Measurements from ENCODE around the gene TMBIM1. TPM values are rescaled to one million over a fixed set of nuclear protein-coding genes. Genes with fewer than 3 reads are reported as not detected.
"Not testable (repeated sequence)": the region's sequence is repeated elsewhere in the genome, so short reads cannot be mapped to it uniquely, and the experiment has no call there.

TMBIM1 gene
- total and polyA plus RNA-seq, 2 donors (not counting 1 experiment from before 2014, with no cell fraction given): 170 to 235 TPM

GRCh38 chr2:218315397-218315796 lies 23.1 kb upstream of the TMBIM1 start:
- H3K4me2 ChIP-seq (ENCODE audit: extremely low read depth, insufficient read depth, low read length): no peak overlapping the region
- no peak overlapping the region for H2AFZ ChIP-seq (ENCODE audit: low read length)
- no peak for DNase-seq (ENCODE audit: low read depth in 2 of 2)
- no peaks in the 10 kb centered on the region for H3K36me3 ChIP-seq (ENCODE audit: control insufficient read depth, insufficient read depth, low read length)
- H4K20me1 ChIP-seq (ENCODE audit: control insufficient read depth, extremely low read depth, insufficient read depth, low read length): no peaks in the 10 kb centered on the region
- no peak overlapping the region for H3K9ac ChIP-seq (ENCODE audit: insufficient read depth, low read length)
- no peaks in the 10 kb centered on the region for H3K79me2 ChIP-seq (ENCODE audit: control insufficient read depth, insufficient read depth, low read length)
- no peak overlapping the region for H3K27ac ChIP-seq (ENCODE audit: insufficient read depth, low read length)
- no peaks in the 10 kb centered on the region for H3K27me3 ChIP-seq (ENCODE audit: control insufficient read depth, insufficient read depth, low read length)
- H3K9me3 ChIP-seq (ENCODE audit: control insufficient read depth, insufficient read depth, low read depth, low read length): no peaks in the 10 kb centered on the region
- H3K4me3 ChIP-seq (replicated peaks in 1 of 4; ENCODE audit: control extremely low read depth in 1 of 4, insufficient read depth in 1 of 4, low read depth in 3 of 4, low read length in 4 of 4): no peak overlapping the region
- TF ChIP-seq EZH2 (IDR thresholded peaks at IDR 0.05; ENCODE audit: low read length, missing control alignments) (no peak), CTCF (conservative IDR thresholded peaks at IDR 0.05 in 1 of 2, IDR thresholded peaks at IDR 0.05 in 1 of 2; ENCODE audit: low read depth in 1 of 2, low read length in 2 of 2) (no peak)
- no peaks in the 10 kb centered on the region for H3K4me1 ChIP-seq (ENCODE audit: control insufficient read depth, extremely low read depth, insufficient read depth, low read length)

- H3K9me3 ChIP-seq (ENCODE audit: control insufficient read depth, insufficient read depth, low read depth, low read length); H2AFZ ChIP-seq (ENCODE audit: low read length); H3K4me3 ChIP-seq (replicated peaks in 1 of 4; ENCODE audit: control extremely low read depth in 1 of 4, insufficient read depth in 1 of 4, low read depth in 3 of 4, low read length in 4 of 4); H3K79me2 ChIP-seq (ENCODE audit: control insufficient read depth, insufficient read depth, low read length); H3K9ac ChIP-seq (ENCODE audit: insufficient read depth, low read length); H3K4me1 ChIP-seq (ENCODE audit: control insufficient read depth, extremely low read depth, insufficient read depth, low read length); H3K4me2 ChIP-seq (ENCODE audit: extremely low read depth, insufficient read depth, low read length); DNase-seq (ENCODE audit: low read depth in 2 of 2); H3K27me3 ChIP-seq (ENCODE audit: control insufficient read depth, insufficient read depth, low read length); H4K20me1 ChIP-seq (ENCODE audit: control insufficient read depth, extremely low read depth, insufficient read depth, low read length); H3K27ac ChIP-seq (ENCODE audit: insufficient read depth, low read length); H3K36me3 ChIP-seq (ENCODE audit: control insufficient read depth, insufficient read depth, low read length): not testable (repeated sequence)
These were observed 22.5 kb upstream of the TMBIM1 start for GRCh38 chr2:218314764-218315163.

GRCh38 chr2:218313356-218313755 lies 21.1 kb upstream of the TMBIM1 start:
- H3K9me3 ChIP-seq (ENCODE audit: control insufficient read depth, insufficient read depth, low read depth, low read length): no peaks in the 10 kb centered on the region
- no peaks in the 10 kb centered on the region for H3K36me3 ChIP-seq (ENCODE audit: control insufficient read depth, insufficient read depth, low read length)
- no peaks in the 10 kb centered on the region for H4K20me1 ChIP-seq (ENCODE audit: control insufficient read depth, extremely low read depth, insufficient read depth, low read length)
- H3K9ac ChIP-seq (ENCODE audit: insufficient read depth, low read length): no peak overlapping the region
- no peaks in the 10 kb centered on the region for H3K79me2 ChIP-seq (ENCODE audit: control insufficient read depth, insufficient read depth, low read length)
- H3K4me1 ChIP-seq (ENCODE audit: control insufficient read depth, extremely low read depth, insufficient read depth, low read length): no peaks in the 10 kb centered on the region
- H3K27ac ChIP-seq (ENCODE audit: insufficient read depth, low read length): no peak overlapping the region
- no peak overlapping the region for H3K4me3 ChIP-seq (replicated peaks in 1 of 4; ENCODE audit: control extremely low read depth in 1 of 4, insufficient read depth in 1 of 4, low read depth in 3 of 4, low read length in 4 of 4)
- no peak for TF ChIP-seq EZH2 (IDR thresholded peaks at IDR 0.05; ENCODE audit: low read length, missing control alignments)
- TF ChIP-seq CTCF (conservative IDR thresholded peaks at IDR 0.05 in 1 of 2, IDR thresholded peaks at IDR 0.05 in 1 of 2; ENCODE audit: low read depth in 1 of 2, low read length in 2 of 2): no peak
- H3K4me2 ChIP-seq (ENCODE audit: extremely low read depth, insufficient read depth, low read length): no peak overlapping the region
- DNase-seq (ENCODE audit: low read depth in 2 of 2): no peak
- H2AFZ ChIP-seq (ENCODE audit: low read length): no peak overlapping the region
- H3K27me3 ChIP-seq (ENCODE audit: control insufficient read depth, insufficient read depth, low read length): no peaks in the 10 kb centered on the region

Measured in fibroblast of lung (primary cell).